ENCODE results near the gene LSAMP. TPM values are rescaled to one million over a fixed set of nuclear protein-coding genes. Genes with fewer than 3 reads are reported as not detected.

Gene LSAMP
- polyA plus RNA-seq, 1 of the 3 experiments (the other 2 are of a cell fraction), result 6.6 TPM

DNA sequence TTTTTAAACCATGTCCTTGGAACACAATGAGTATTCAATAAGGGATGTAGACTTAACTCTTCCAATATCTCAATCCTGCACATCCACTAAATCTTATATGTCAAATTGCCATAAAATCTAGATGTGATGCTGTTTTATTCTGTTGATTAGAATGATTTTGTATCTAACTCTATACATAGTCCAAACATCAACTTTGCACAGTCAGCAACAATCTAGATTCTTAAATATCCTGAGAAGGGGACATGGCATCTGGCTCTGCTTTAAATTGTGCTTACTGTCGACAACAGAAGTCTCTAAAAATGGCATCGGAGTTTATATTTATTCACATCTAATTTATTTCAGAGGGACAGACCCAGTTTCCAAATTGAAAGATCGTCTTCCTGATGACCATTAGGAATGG, 545.8 kb downstream of the LSAMP start:
- no peaks in the 10 kb centered on the region for H3K36me3 ChIP-seq (replicated peaks in 1 of 2; ENCODE audit: control insufficient read depth in 1 of 2, insufficient read depth in 2 of 2, low read length in 1 of 2)
- DNase-seq, result no peak
- H2AFZ ChIP-seq (ENCODE audit: low read depth), result no peak overlapping the region
- no peak overlapping the region for H3K27ac ChIP-seq (ENCODE audit: low read depth in 2 of 2, low read length in 1 of 2)
- peaks cover 4% of the 10 kb centered on the region for H3F3A ChIP-seq (replicated peaks; ENCODE audit: insufficient read depth)
- H3K9me3 ChIP-seq, result no peaks in the 10 kb centered on the region
- H3K4me2 ChIP-seq, result no peak overlapping the region
- no peak for TF ChIP-seq FOSL2 (IDR thresholded peaks at IDR 0.05; ENCODE audit: borderline replicate concordance, low read depth)
- no peak for TF ChIP-seq EZH2phosphoT487 (IDR thresholded peaks at IDR 0.05; ENCODE audit: borderline replicate concordance, low read depth)
- no peak for TF ChIP-seq NRF1 (IDR thresholded peaks at IDR 0.05; ENCODE audit: low read depth, low read length)
- TF ChIP-seq RFX5 (IDR thresholded peaks at IDR 0.05; ENCODE audit: low read length), result no peak
- no peak for TF ChIP-seq TAF1 (IDR thresholded peaks at IDR 0.05; ENCODE audit: borderline replicate concordance, low read depth, low read length)
- no peak for TF ChIP-seq RXRA (IDR thresholded peaks at IDR 0.05; ENCODE audit: borderline replicate concordance, low read depth)
- no peak for TF ChIP-seq EP300 (IDR thresholded peaks at IDR 0.05; ENCODE audit: borderline replicate concordance in 1 of 2, low read depth in 1 of 2, low read length in 1 of 2)
- TF ChIP-seq TEAD4 (IDR thresholded peaks at IDR 0.05; ENCODE audit: borderline replicate concordance, insufficient read depth), result no peak
- TF ChIP-seq, protein P1, sequence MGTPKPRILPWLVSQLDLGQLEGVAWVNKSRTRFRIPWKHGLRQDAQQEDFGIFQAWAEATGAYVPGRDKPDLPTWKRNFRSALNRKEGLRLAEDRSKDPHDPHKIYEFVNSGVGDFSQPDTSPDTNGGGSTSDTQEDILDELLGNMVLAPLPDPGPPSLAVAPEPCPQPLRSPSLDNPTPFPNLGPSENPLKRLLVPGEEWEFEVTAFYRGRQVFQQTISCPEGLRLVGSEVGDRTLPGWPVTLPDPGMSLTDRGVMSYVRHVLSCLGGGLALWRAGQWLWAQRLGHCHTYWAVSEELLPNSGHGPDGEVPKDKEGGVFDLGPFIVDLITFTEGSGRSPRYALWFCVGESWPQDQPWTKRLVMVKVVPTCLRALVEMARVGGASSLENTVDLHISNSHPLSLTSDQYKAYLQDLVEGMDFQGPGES (IDR thresholded peaks at IDR 0.05; ENCODE audit: low read depth, low read length), result no peak
- 79% methylated on average over 3 of the region's 3 CpGs for WGBS (ENCODE audit: low lambda C conversion rate)
- H4K20me1 ChIP-seq (ENCODE audit: insufficient read depth), result no peaks in the 10 kb centered on the region
- no peak overlapping the region for H3K4me3 ChIP-seq (ENCODE audit: low read depth in 2 of 2, low read length in 1 of 2)
- POLR2A ChIA-PET, result no interaction called here
- H3K9ac ChIP-seq, result no peak overlapping the region
- H3K27me3 ChIP-seq (ENCODE audit: insufficient read depth), result no peaks in the 10 kb centered on the region
- CTCF ChIA-PET, result no interaction called here
- H3K4me1 ChIP-seq (ENCODE audit: control insufficient read depth in 1 of 2, insufficient read depth in 2 of 2, low read depth in 1 of 2, low read length in 1 of 2), result peaks cover 0 to 2% of the 10 kb centered on the region in 2 experiments; a peak in 1 of 4 replicates
- no peaks in the 10 kb centered on the region for H3K79me2 ChIP-seq (ENCODE audit: insufficient read depth)
- no peaks in the 10 kb centered on the region for H3K9me2 ChIP-seq

- Histone ChIP-seq H2AFZ (ENCODE audit: low read depth) (no peak overlapping the region), H3K9me3 (no peaks in the 10 kb centered on the region), H4K20me1 (ENCODE audit: insufficient read depth) (no peaks in the 10 kb centered on the region), H3K27ac (ENCODE audit: low read depth in 2 of 2, low read length in 1 of 2) (no peak overlapping the region), H3K4me3 (ENCODE audit: low read depth in 2 of 2, low read length in 1 of 2) (no peak overlapping the region), H3K27me3 (ENCODE audit: insufficient read depth) (no peaks in the 10 kb centered on the region), H3K9ac (no peak overlapping the region), H3K4me2 (no peak overlapping the region), H3K4me1 (ENCODE audit: control insufficient read depth in 1 of 2, insufficient read depth in 2 of 2, low read depth in 1 of 2, low read length in 1 of 2) (peaks cover 0 to 2% of the 10 kb centered on the region in 2 experiments; a peak in 1 of 4 replicates), H3K79me2 (ENCODE audit: insufficient read depth) (no peaks in the 10 kb centered on the region), H3F3A (replicated peaks; ENCODE audit: insufficient read depth) (peaks cover 4% of the 10 kb centered on the region), H3K36me3 (replicated peaks in 1 of 2; ENCODE audit: control insufficient read depth in 1 of 2, insufficient read depth in 2 of 2, low read length in 1 of 2) (no peaks in the 10 kb centered on the region), H3K9me2 (no peaks in the 10 kb centered on the region)
- WGBS (ENCODE audit: low lambda C conversion rate), result 39% methylated on average over 3 of the region's 3 CpGs
- DNase-seq, result no peak
- no peak for TF ChIP-seq FOSL2 (IDR thresholded peaks at IDR 0.05; ENCODE audit: borderline replicate concordance, low read depth)
- ChIA-PET CTCF (interaction anchor here (0.8 kb wide), 1 partner anchor 11 kb away, joined by 3 read pairs; no protein-coding TSS in a partner anchor), POLR2A (no interaction called here)
Observed at GRCh38 chr3:115898656-115899410, 546.5 kb downstream of the LSAMP start.

Measured in SK-N-SH (cell line).